ENCODE measurements around the gene GRAMD1A.

DNA sequence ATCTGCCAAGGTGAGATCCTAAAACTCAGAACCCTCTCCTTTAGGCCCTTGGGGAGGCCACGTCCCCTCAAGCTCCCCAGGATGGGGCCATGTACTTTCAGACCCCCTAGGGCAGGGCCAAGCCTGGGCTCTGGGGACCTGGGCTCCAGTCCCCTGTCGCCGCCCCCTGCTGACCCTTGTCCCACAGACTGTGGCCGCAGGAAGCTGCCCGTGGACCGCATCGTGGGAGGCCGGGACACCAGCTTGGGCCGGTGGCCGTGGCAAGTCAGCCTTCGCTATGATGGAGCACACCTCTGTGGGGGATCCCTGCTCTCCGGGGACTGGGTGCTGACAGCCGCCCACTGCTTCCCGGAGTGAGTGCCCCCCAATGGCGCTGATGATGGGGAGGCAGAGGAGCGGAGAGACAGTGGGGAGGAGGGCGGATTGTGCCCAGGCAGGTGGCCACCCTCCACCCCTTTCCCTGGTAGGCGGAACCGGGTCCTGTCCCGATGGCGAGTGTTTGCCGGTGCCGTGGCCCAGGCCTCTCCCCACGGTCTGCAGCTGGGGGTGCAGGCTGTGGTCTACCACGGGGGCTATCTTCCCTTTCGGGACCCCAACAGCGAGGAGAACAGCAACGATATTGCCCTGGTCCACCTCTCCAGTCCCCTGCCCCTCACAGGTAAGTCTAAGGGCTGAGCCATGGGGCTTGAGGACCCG, 60.2 kb downstream of the GRAMD1A start:
- TF ChIP-seq, protein P1, sequence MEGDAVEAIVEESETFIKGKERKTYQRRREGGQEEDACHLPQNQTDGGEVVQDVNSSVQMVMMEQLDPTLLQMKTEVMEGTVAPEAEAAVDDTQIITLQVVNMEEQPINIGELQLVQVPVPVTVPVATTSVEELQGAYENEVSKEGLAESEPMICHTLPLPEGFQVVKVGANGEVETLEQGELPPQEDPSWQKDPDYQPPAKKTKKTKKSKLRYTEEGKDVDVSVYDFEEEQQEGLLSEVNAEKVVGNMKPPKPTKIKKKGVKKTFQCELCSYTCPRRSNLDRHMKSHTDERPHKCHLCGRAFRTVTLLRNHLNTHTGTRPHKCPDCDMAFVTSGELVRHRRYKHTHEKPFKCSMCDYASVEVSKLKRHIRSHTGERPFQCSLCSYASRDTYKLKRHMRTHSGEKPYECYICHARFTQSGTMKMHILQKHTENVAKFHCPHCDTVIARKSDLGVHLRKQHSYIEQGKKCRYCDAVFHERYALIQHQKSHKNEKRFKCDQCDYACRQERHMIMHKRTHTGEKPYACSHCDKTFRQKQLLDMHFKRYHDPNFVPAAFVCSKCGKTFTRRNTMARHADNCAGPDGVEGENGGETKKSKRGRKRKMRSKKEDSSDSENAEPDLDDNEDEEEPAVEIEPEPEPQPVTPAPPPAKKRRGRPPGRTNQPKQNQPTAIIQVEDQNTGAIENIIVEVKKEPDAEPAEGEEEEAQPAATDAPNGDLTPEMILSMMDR (IDR thresholded peaks at IDR 0.05) = no peak
- no peak for TF ChIP-seq EZH2 (IDR thresholded peaks at IDR 0.05; ENCODE audit: borderline replicate concordance, insufficient read depth, low read depth, low read length, poor library complexity, severe bottlenecking)
